ENCODE results near the gene ANK3.

DNA sequence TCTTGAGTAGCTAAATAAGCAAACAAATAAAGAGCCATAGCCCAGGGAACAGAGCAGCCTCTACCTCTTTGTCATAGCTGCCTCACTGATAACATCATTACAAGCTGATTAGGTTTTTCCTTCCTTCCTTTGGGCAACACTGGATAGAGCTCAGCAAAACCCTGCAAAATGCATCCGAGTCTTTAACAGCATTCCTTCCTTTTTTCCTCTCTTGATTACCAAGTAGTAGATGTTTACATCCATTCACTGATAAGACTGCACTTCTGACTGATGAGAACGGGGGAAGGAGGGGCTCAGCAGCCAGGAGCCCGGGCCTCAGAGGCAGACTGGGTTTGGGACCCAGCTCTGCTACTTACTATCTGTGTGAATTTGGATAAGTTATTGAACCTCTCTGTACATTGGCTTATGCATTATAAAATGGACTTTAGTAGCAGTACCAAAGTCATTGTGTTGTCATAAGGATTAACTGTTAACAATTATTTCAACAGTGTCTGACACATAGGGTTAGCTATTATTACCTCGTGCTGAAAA, 214.2 kb downstream of the ANK3 start:
- TF ChIP-seq POLR2AphosphoS5 (IDR thresholded peaks at IDR 0.05; ENCODE audit: low read depth, low read length), result no peak
- TF ChIP-seq POLR2A (IDR thresholded peaks at IDR 0.05; ENCODE audit: borderline replicate concordance, extremely low read depth, insufficient read depth, insufficient read length), result no peak
- TF ChIP-seq SIN3A (IDR thresholded peaks at IDR 0.05; ENCODE audit: low read depth), result no peak
- TF ChIP-seq, protein P1, sequence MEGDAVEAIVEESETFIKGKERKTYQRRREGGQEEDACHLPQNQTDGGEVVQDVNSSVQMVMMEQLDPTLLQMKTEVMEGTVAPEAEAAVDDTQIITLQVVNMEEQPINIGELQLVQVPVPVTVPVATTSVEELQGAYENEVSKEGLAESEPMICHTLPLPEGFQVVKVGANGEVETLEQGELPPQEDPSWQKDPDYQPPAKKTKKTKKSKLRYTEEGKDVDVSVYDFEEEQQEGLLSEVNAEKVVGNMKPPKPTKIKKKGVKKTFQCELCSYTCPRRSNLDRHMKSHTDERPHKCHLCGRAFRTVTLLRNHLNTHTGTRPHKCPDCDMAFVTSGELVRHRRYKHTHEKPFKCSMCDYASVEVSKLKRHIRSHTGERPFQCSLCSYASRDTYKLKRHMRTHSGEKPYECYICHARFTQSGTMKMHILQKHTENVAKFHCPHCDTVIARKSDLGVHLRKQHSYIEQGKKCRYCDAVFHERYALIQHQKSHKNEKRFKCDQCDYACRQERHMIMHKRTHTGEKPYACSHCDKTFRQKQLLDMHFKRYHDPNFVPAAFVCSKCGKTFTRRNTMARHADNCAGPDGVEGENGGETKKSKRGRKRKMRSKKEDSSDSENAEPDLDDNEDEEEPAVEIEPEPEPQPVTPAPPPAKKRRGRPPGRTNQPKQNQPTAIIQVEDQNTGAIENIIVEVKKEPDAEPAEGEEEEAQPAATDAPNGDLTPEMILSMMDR (IDR thresholded peaks at IDR 0.05 in 2 of 3, conservative IDR thresholded peaks at IDR 0.05 in 1 of 3; ENCODE audit: borderline replicate concordance in 1 of 3, insufficient read depth in 1 of 3, low read depth in 2 of 3, low read length in 2 of 3), result no peak
- no peak for TF ChIP-seq JUND (IDR thresholded peaks at IDR 0.05)
- no peak for TF ChIP-seq ZNF274 (IDR thresholded peaks at IDR 0.05; ENCODE audit: low read depth, low read length)
- TF ChIP-seq EZH2phosphoT487 (IDR thresholded peaks at IDR 0.05; ENCODE audit: borderline replicate concordance), result no peak
- TF ChIP-seq RAD21 (IDR thresholded peaks at IDR 0.05; ENCODE audit: low read depth), result no peak
- no peak for TF ChIP-seq SRF (IDR thresholded peaks at IDR 0.05; ENCODE audit: low read depth)
- no peak for TF ChIP-seq EZH2 (IDR thresholded peaks at IDR 0.05)
- TF ChIP-seq REST (IDR thresholded peaks at IDR 0.05; ENCODE audit: low read depth), result no peak
- TF ChIP-seq YY1 (IDR thresholded peaks at IDR 0.05; ENCODE audit: extremely low read depth, insufficient replicate concordance, low read depth, low read length), result no peak
- TF ChIP-seq MAX (IDR thresholded peaks at IDR 0.05), result no peak
